Large intestine (tissue), 1 donor: ENCODE data around the gene RNF182. TPM values are rescaled to one million over a fixed set of nuclear protein-coding genes. Genes with fewer than 3 reads are reported as not detected.

Experiments
- polyA plus RNA-seq: library from polyadenylated mRNA; unstranded; fragments of 120-200 nt; gene quantifications from one replicate; pipeline ENCODE4 v1.2.1, GENCODE V29; 2013

RNF182 gene
- polyA plus RNA-seq, 1 donor: 1.6 TPM

Other genes starting within 250 kb of the RNF182 start
- gene RANBP9, start 213.1 kb upstream of the RNF182 start, polyA plus RNA-seq: 27.8 TPM
- 27.1 TPM for gene MCUR1, start 110.4 kb upstream of the RNF182 start, polyA plus RNA-seq
- gene CD83, start 192.8 kb downstream of the RNF182 start, polyA plus RNA-seq: 8.2 TPM